ENCODE results near the gene UCHL3. TPM values are rescaled to one million over a fixed set of nuclear protein-coding genes. Genes with fewer than 3 reads are reported as not detected.
"Not testable (repeated sequence)": the region's sequence is repeated elsewhere in the genome, so short reads cannot be mapped to it uniquely, and the experiment has no call there.

The UCHL3 gene
- total RNA-seq, 1 experiment from 2014 or later = 25.0 TPM

- DNase-seq (ENCODE audit: low read depth) = peak; percentile 55
- in situ Hi-C loops (cut with HindIII; ENCODE audit: low pct_unique_long_range_greater_than_20kb, low sequenced_read_pairs) = no loop called here
Measured at GRCh38 chr13:75544681-75545330, 4.8 kb upstream of the UCHL3 start.

GRCh38 chr13:75545386-75545785 lies 4.2 kb upstream of the UCHL3 start:
- in situ Hi-C loops (cut with HindIII; ENCODE audit: low pct_unique_long_range_greater_than_20kb, low sequenced_read_pairs); DNase-seq (ENCODE audit: low read depth): not testable (repeated sequence)

GRCh38 chr13:75547917-75548316 lies 1.7 kb upstream of the UCHL3 start:
- no peak for DNase-seq (ENCODE audit: low read depth)
- in situ Hi-C loops (cut with HindIII; ENCODE audit: low pct_unique_long_range_greater_than_20kb, low sequenced_read_pairs) = no loop called here

- DNase-seq (ENCODE audit: low read depth) = peak; percentile 45
- in situ Hi-C loops (cut with HindIII; ENCODE audit: low pct_unique_long_range_greater_than_20kb, low sequenced_read_pairs) = no loop called here
Measured at GRCh38 chr13:75550159-75550567, 572 bp downstream of the UCHL3 start.

GRCh38 chr13:75554464-75554863 lies 4.9 kb downstream of the UCHL3 start:
- in situ Hi-C loops (cut with HindIII; ENCODE audit: low pct_unique_long_range_greater_than_20kb, low sequenced_read_pairs) = no loop called here
- DNase-seq (ENCODE audit: low read depth) = no peak

GRCh38 chr13:75554981-75555380 lies 5.4 kb downstream of the UCHL3 start:
- DNase-seq (ENCODE audit: low read depth) = no peak
- in situ Hi-C loops (cut with HindIII; ENCODE audit: low pct_unique_long_range_greater_than_20kb, low sequenced_read_pairs) = no loop called here

GRCh38 chr13:75555836-75556235 lies 6.2 kb downstream of the UCHL3 start:
- DNase-seq (ENCODE audit: low read depth) = no peak
- in situ Hi-C loops (cut with HindIII; ENCODE audit: low pct_unique_long_range_greater_than_20kb, low sequenced_read_pairs) = no loop called here

GRCh38 chr13:75556961-75557360 lies 7.4 kb downstream of the UCHL3 start:
- in situ Hi-C loops (cut with HindIII; ENCODE audit: low pct_unique_long_range_greater_than_20kb, low sequenced_read_pairs) = no loop called here
- DNase-seq (ENCODE audit: low read depth) = no peak

GRCh38 chr13:75558145-75558840 lies 8.7 kb downstream of the UCHL3 start:
- in situ Hi-C loops (cut with HindIII; ENCODE audit: low pct_unique_long_range_greater_than_20kb, low sequenced_read_pairs) = no loop called here
- no peak for DNase-seq (ENCODE audit: low read depth)

GRCh38 chr13:75566658-75567057 lies 17.1 kb downstream of the UCHL3 start:
- peak; percentile 25 for DNase-seq (ENCODE audit: low read depth)
- in situ Hi-C loops (cut with HindIII; ENCODE audit: low pct_unique_long_range_greater_than_20kb, low sequenced_read_pairs) = no loop called here

GRCh38 chr13:75569576-75569975 lies 20.0 kb downstream of the UCHL3 start:
- in situ Hi-C loops (cut with HindIII; ENCODE audit: low pct_unique_long_range_greater_than_20kb, low sequenced_read_pairs) = no loop called here

GRCh38 chr13:75579529-75579928 lies 29.9 kb downstream of the UCHL3 start:
- DNase-seq (ENCODE audit: low read depth) = no peak
- in situ Hi-C loops (cut with HindIII; ENCODE audit: low pct_unique_long_range_greater_than_20kb, low sequenced_read_pairs) = no loop called here

More at GRCh38 chr13:75569576-75569975, 20.0 kb downstream of the UCHL3 start:
- no peak for DNase-seq (ENCODE audit: low read depth)

GRCh38 chr13:75581874-75582640 lies 32.5 kb downstream of the UCHL3 start:
- in situ Hi-C loops (cut with HindIII; ENCODE audit: low pct_unique_long_range_greater_than_20kb, low sequenced_read_pairs) = no loop called here
- no peak for DNase-seq (ENCODE audit: low read depth)

- in situ Hi-C loops (cut with HindIII; ENCODE audit: low pct_unique_long_range_greater_than_20kb, low sequenced_read_pairs) = no loop called here
- no peak for DNase-seq (ENCODE audit: low read depth)
Measured at GRCh38 chr13:75583091-75583490, 33.5 kb downstream of the UCHL3 start.

- in situ Hi-C loops (cut with HindIII; ENCODE audit: low pct_unique_long_range_greater_than_20kb, low sequenced_read_pairs) = no loop called here
- no peak for DNase-seq (ENCODE audit: low read depth)
Measured at GRCh38 chr13:75585153-75585552, 35.6 kb downstream of the UCHL3 start.

GRCh38 chr13:75587679-75588078 lies 38.1 kb downstream of the UCHL3 start:
- no peak for DNase-seq (ENCODE audit: low read depth)
- in situ Hi-C loops (cut with HindIII; ENCODE audit: low pct_unique_long_range_greater_than_20kb, low sequenced_read_pairs) = no loop called here

GRCh38 chr13:75596657-75597182 lies 47.1 kb downstream of the UCHL3 start:
- in situ Hi-C loops (cut with HindIII; ENCODE audit: low pct_unique_long_range_greater_than_20kb, low sequenced_read_pairs) = no loop called here

GRCh38 chr13:75600371-75600770 lies 50.8 kb downstream of the UCHL3 start:
- DNase-seq (ENCODE audit: low read depth) = no peak
- in situ Hi-C loops (cut with HindIII; ENCODE audit: low pct_unique_long_range_greater_than_20kb, low sequenced_read_pairs) = no loop called here

More at GRCh38 chr13:75596657-75597182, 47.1 kb downstream of the UCHL3 start:
- no peak for DNase-seq (ENCODE audit: low read depth)

- DNase-seq (ENCODE audit: low read depth) = no peak
- in situ Hi-C loops (cut with HindIII; ENCODE audit: low pct_unique_long_range_greater_than_20kb, low sequenced_read_pairs) = no loop called here
Measured at GRCh38 chr13:75603038-75603437, 53.4 kb downstream of the UCHL3 start.
